Thyroid gland (tissue), 4 donors: ENCODE data around the gene PRDM11.

Experiments used
- POLR2A ChIP-seq, 2 donors: fragments of 450-650 bp; IDR thresholded peaks; one replicate each; pipeline ENCODE4 v1.6.1; 2017; ENCODE audit warnings: antibody characterized with exemption in 2 of 2, mild to moderate bottlenecking in 2 of 2, moderate library complexity in 1 of 2
- TF ChIP-seq, protein P1 (sequence below), 6 experiments: fragments of 200-600 bp in 3 of 6; fragments of 450-650 bp in 3 of 6; sonication (generic) in 3 of 6; IDR thresholded peaks; one replicate each; pipeline ENCODE4 v1.5.1; 2016 to 2019; ENCODE audit warnings: antibody characterized with exemption in 6 of 6, mild to moderate bottlenecking in 2 of 6, inconsistent platforms in 1 of 6, moderate library complexity in 1 of 6

DNA sequence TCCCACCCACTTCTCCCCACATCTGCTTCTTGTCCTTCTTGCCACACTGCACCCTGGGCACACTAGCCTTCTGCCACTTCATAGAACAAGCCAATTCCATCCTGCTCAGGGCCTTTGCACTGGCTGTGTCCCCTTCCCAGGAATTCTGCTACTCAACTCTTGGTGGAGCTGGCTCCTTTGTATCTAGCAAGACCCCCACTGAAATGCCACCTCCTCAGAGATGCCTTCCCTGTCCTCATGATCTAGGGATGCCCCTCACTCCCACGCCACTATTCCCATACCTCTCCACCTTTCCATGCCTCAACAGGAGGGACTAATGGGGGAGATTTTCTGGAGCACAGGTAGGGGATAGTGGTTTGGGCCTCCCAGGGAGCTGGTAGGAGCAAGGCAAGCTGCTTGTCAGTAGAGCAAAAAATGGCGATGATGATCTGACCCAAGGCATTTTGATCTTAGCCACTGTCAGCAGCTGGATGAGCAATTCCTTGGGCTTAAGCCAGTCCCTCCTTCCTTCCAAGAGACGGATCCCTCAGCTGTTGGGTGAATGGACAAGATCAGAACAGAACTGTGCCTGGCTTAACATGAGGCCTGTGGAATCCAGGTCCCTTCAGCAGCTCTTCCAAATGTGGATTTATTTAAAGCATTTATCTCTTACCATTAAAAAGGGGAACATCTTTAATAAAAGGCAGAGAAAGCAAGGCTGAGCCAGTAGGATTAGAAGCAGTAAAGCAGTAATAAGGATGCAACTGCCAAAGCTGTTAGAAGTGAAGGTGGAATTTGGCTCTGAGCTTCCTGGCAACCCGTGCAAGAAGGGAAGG lies 4.0 kb upstream of the PRDM11 start:
- TF ChIP-seq, protein P1, sequence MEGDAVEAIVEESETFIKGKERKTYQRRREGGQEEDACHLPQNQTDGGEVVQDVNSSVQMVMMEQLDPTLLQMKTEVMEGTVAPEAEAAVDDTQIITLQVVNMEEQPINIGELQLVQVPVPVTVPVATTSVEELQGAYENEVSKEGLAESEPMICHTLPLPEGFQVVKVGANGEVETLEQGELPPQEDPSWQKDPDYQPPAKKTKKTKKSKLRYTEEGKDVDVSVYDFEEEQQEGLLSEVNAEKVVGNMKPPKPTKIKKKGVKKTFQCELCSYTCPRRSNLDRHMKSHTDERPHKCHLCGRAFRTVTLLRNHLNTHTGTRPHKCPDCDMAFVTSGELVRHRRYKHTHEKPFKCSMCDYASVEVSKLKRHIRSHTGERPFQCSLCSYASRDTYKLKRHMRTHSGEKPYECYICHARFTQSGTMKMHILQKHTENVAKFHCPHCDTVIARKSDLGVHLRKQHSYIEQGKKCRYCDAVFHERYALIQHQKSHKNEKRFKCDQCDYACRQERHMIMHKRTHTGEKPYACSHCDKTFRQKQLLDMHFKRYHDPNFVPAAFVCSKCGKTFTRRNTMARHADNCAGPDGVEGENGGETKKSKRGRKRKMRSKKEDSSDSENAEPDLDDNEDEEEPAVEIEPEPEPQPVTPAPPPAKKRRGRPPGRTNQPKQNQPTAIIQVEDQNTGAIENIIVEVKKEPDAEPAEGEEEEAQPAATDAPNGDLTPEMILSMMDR (IDR thresholded peaks at IDR 0.05), result no peak
- no peak for TF ChIP-seq POLR2A (IDR thresholded peaks at IDR 0.05)
